ENCODE results near the gene HECTD1.
A peak's percentile ranks its signal among the peaks of the same experiment; 100 is the strongest.

HECTD1 gene

GRCh38 chr14:31090883-31091764 lies 116.5 kb downstream of the HECTD1 start (continued):
- TF ChIP-seq ZNF311 (tag by site-specific recombination; IDR thresholded peaks at IDR 0.05; ENCODE audit: borderline replicate concordance) (no peak), ZSCAN18 (tag by site-specific recombination; IDR thresholded peaks at IDR 0.05) (no peak), GLI4 (tag by site-specific recombination; IDR thresholded peaks at IDR 0.05) (no peak), ZNF335 (tag by site-specific recombination; conservative IDR thresholded peaks at IDR 0.05) (peak; percentile 49), ZNF843 (tag by site-specific recombination; IDR thresholded peaks at IDR 0.05) (no peak), SCRT2 (tag by site-specific recombination; IDR thresholded peaks at IDR 0.05) (no peak), ZNF391 (tag by site-specific recombination; IDR thresholded peaks at IDR 0.05; ENCODE audit: borderline replicate concordance, low read depth) (no peak), ZNF394 (tag by site-specific recombination; IDR thresholded peaks at IDR 0.05; ENCODE audit: borderline replicate concordance) (0 out of 2 replicates have a peak, but pooled peaks have one; percentile 12), HOXA7 (CRISPR knock-in tag; IDR thresholded peaks at IDR 0.05; ENCODE audit: borderline replicate concordance) (no peak), ZNF48 (tag by site-specific recombination; IDR thresholded peaks at IDR 0.05) (no peak), ZNF404 (tag by site-specific recombination; IDR thresholded peaks at IDR 0.05) (no peak), PATZ1 (tag by site-specific recombination; IDR thresholded peaks at IDR 0.05) (no peak), ZNF626 (tag by site-specific recombination; IDR thresholded peaks at IDR 0.05) (no peak), ZEB2 (tag by site-specific recombination; IDR thresholded peaks at IDR 0.05) (no peak), HIC1 (tag by site-specific recombination; IDR thresholded peaks at IDR 0.05) (no peak), ZBTB17 (tag by site-specific recombination; IDR thresholded peaks at IDR 0.05) (peak; percentile 62), SP7 (tag by site-specific recombination; IDR thresholded peaks at IDR 0.05) (no peak), PRDM6 (tag by site-specific recombination; IDR thresholded peaks at IDR 0.05) (peak; percentile 79), ZNF223 (tag by site-specific recombination; IDR thresholded peaks at IDR 0.05) (no peak), ZNF660 (tag by site-specific recombination; IDR thresholded peaks at IDR 0.05) (no peak), ZBTB20 (tag by site-specific recombination; IDR thresholded peaks at IDR 0.05) (no peak), ZXDB (tag by site-specific recombination; IDR thresholded peaks at IDR 0.05) (no peak), ZNF10 (tag by site-specific recombination; IDR thresholded peaks at IDR 0.05) (no peak), ZNF701 (tag by site-specific recombination; IDR thresholded peaks at IDR 0.05) (no peak), GLIS1 (tag by site-specific recombination; IDR thresholded peaks at IDR 0.05) (0 out of 2 replicates have a peak, but pooled peaks have one; percentile 18), ZNF114 (tag by site-specific recombination; IDR thresholded peaks at IDR 0.05) (no peak), ZNF510 (tag by site-specific recombination; IDR thresholded peaks at IDR 0.05; ENCODE audit: insufficient replicate concordance) (no peak), ZSCAN4 (tag by site-specific recombination; IDR thresholded peaks at IDR 0.05) (no peak), ZNF707 (tag by site-specific recombination; IDR thresholded peaks at IDR 0.05) (no peak)
